NAMALWA (cell line): ENCODE results near the gene HDGFL3.

Source experiments
- DNase-seq: peaks from one replicate; pipeline ENCODE4 v3.0.0-alpha.2; 2015; ENCODE audit warnings: low spot score

HDGFL3 gene

DNA sequence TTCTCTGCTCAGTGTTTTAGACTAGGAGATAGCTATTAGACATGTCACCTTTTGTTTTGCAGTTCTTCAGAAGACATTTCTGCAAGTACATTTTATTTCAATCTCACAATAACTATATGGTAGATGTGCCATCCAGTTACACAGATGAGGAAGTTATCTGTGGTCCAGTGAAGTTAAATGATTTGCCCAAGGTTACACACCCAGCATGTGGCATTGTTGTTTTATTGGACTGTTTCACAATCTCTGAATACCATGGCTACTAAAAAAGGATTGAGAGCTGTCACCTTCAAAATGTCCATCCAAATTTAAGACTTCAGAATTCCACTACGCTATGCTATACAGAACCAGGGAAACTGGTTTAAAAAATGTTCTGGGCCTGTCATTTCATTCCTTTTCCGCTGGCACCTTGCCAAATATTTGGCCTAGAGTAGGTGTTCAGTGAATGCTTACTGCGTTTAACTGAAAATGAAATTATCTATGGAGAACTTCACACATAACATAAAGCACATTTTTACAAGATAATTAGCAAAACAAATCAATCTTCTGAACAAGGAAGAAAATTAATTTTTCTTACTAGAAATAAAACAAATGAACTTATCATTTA, 80.0 kb downstream of the HDGFL3 start:
- DNase-seq, result no peak

DNA sequence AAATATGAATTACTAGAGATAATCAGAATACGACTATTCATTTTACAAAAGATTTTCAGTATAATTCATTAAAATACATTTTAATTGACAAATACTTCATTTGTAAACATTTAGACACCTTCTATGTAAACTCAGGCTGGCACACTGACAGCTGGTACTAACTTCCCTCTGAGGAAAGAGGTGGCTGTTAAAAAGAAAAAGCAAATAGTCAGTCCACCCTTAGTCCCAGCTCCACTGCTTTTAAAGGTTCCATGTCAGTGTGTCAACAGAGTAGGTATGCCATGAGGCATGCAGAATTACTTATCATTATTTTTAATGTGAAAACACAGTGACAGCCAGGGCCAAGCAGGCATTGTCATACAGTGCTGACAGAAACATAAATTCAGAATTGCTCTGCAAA, 84.1 kb downstream of the HDGFL3 start:
- DNase-seq, result no peak

DNA sequence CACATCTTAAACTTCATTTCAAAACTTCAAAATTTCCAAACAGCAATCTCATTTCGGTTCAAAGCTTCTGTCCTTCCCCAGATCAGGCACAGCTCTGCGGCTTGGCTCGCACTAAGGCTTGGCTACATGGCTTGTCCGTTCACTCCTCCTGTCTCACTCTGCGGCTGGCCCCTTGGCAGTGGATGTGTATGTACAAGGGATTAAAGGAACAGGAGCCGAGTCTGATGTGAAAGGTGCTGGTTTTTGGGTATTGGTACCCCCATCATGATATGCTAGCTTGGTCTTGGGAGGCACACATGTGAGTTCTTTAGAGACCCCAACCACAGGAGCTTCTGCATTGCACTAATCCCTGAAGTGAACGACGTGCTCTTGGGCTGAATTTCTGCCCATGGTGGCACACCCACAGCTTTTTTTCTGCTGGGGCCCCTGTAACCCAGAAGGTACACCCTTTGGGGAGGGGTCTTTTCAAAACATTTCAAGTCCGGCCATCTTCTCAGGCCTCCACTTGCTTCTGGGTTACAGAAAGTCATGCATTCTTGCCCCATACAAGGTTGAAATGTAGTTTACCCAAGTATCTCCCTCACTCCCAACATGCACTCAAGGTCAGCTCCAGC, 87.5 kb downstream of the HDGFL3 start:
- DNase-seq, result no peak

DNA sequence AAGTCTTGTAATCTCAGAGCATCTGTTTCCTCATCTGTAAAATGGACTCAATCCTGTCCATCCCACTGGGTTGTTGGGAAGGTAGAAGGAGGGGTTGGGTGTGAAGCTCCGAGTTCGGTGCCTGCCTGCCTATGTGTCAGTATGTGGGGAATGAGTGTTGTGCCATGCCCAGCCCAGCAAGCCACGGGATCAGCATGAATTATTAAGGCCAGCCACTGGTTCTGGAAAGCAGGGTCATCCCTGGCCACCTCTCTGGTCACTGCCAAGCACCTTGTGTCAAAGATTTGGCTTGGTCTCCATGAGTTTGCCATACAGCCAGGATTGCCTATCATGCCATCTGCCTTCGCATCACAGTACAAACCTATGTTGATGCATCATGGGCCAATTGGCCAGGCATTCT, 88.7 kb downstream of the HDGFL3 start:
- no peak for DNase-seq

GRCh38 chr15:83118291-83118827, 89.3 kb downstream of the HDGFL3 start:
- no peak for DNase-seq

DNA sequence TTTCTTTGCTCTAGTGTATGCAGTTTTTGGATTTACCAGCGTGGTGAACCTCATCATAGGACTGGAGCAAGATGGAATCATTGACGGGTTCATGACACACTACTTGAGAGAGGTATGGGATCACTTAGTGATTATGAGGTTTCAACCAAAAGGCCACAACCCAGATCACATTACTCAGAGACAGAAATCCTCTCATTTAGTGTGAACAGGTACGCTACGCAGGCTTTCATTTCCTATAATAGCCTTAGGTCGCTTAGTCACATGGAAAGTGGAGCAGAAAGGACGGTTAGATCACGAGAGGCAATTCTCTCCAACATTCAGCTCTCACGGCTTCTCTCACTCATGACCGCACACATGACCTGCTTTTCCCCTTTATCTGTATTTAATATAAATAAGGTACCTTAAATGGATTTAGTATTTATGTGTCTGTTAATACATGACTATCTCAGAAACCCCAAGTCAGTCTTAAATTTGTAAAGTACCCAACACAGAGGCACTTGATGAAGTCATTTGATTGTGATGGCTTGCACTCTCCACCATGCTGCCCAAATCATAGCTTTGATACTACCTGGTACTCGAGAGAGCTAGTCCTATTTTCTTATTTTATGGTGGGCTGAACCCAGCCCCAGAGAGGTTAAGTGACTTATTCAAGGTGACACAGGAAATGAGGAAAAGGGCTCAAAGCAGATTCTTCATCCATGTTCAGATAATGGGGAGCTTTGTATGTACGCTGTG, 91.6 kb downstream of the HDGFL3 start:
- no peak for DNase-seq

- no peak for DNase-seq
Measured at GRCh38 chr15:83115410-83115809, 92.2 kb downstream of the HDGFL3 start.

DNA sequence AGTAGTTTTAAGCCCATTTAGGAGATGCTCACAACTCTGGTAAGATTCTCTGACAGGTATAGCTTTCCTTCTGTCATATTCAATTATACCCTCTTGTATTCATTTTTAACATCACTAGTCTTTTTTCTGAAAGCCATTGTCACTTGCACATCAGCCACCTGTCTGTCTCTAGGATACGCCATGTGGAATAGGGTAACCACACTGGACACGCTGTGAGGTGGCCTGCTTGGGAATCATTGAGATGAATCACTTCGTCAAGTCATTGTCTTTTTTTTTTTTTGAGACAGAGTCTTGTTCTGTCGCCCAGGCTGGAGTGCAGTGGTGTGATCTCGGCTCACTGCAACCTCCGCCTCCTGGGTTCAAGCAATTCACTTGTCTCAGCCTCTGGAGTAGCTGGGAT, 92.8 kb downstream of the HDGFL3 start:
- DNase-seq, result no peak

DNA sequence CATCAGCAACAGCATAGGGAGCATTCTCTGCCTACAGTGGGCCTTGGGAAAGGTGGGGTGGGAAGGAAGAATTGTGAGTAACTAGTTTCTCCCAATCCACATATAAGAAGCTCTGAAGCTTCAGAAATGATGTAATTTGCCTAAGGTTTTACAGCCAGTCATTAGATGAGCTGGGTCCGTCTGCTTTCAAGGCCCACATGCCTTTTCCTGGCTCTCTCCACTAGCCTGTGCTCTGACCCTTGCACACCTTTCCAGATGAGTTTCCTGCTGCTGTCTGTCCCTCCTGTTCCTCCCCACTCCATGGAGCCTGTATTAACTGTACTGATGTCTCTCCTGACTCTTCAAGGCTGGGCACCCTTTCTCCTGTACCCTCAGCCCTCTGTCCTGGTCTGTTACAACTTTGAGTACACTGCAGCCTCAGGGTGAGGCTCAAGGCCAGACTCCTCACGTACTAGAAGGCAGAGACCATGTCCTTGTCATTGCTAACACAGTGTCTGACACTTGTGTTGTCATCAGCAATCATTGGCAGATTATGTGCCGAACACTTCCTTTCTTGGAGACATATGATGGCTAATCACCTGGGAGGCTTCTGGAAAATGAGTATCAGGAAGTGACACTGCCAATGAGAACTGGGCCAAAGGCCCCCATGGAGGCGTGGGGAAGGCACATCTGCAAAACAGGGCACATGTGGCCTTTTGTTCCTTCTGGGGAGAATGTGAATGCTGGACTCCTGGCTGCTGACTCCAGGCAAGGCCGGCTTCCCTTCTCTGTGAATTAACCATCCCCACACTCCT, 93.5 kb downstream of the HDGFL3 start:
- DNase-seq, result no peak

DNA sequence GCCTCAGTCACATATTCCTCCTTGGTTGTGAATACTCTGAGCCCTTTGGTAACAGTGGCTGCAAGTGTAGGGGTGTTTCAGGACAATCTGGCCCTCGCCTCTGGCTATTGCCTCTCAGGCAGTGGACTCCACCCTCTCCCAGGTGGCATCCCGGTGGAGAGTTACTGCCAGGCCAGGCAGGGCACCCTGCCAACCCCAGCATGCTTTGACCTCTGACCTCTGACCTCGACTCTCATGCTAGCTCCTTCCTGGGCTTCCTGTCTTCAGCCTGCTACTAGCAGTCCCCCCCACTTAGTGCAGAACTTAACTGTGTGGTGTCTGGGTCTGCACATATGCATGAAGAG, 94.7 kb downstream of the HDGFL3 start:
- DNase-seq, result no peak

- no peak for DNase-seq
Measured at GRCh38 chr15:83112233-83112955, 95.2 kb downstream of the HDGFL3 start.

DNA sequence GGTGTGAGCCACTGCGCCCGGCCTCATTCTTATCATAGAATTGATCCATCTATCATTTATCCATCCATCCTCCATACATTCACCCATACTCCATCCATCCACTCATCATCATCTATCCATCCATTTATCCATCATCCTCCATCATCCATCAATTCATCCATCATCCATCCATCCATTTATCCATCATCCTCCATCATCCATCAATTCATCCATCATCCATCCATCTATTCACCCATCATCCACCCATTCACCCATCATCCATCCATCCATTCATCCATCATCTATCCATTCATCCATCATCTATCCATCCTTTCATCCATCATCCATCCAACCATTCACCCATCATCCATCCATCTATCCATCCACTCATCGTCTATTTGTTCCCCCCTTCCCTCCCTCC, 96.5 kb downstream of the HDGFL3 start:
- no peak for DNase-seq

DNA sequence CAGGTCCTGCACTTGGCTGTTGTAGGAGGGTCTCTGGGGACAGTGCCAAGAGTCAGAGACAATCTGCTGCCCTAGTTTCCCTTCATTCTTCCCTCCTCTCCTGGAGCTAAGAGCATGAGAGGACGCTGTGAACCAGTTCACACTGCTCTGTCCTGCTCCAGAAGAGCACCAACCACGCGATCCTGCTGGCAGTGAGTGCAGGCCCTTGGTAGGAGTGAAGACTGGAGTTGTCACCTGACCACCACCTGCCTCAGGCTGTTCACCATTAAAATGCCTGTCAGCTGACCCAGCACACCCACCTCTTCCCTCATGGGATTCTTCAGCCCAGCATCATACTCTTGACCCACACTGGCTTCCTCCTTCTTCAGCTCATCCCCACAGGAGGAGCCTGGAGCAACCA, 97.2 kb downstream of the HDGFL3 start:
- no peak for DNase-seq

DNA sequence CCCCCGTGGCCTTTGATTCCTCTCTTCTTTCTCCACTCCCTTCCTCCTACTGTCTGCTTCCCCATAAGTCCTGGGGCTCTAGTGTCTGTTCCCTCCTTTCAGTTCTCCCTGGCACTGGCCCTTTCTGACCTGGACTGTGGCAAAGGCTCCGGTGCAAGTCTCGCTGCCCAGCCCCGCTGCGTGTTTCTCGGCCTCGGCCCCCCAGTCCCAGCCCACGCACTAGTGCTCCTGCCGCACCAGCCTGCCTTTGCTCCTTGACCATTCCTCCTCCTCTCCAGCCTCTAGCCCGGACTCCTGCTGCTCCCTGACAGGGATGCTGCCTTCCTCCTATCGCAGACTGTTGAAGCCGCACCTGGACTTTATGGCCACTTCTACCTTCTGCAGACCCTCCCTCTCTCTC, 98.1 kb downstream of the HDGFL3 start:
- no peak for DNase-seq

DNA sequence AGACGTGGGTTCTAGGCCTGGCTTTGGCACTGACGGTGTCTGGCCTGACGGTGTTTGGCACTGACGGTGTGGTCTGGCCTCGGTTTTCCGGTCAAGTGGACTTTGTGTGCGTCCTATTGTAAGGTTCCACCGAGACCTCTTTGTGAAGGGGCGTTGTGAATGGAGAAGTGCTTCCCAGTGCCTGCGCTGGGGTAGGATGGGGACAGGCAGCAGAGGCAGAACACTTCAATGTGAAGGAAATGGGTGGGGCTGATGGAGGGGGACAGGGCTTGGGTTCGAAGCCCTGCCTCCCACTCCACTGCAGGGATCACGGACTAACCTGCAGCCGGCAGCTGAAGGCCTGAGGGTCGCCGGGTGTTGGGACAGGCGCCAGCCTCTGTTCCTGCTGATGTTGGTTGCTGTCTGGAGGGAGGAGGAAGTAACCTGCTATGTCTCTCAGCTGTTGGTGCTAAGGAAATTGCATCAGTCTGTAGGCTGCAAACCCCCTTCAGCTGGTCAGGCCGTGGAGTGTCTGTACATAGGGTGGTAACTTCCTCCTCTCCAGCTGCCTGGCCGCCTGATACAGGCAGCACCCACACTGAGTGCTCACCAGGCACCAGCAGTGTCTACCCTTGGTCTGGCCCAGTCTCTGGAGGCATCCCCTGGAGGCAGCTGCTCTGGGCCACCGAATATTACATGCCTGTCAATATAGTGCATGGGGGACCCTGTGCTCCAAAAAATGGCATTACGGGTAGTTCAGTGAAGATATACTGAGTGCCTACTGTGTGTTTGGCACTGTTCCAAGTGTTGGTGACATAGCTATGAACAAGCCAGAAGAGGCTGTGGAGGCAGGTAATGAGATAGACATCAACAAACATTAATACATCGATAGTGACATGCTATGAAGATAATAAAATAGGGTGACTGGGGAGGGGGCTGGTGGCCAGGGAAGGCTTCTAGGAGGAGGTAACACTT, 99.1 kb downstream of the HDGFL3 start:
- DNase-seq, result peak; percentile 88

DNA sequence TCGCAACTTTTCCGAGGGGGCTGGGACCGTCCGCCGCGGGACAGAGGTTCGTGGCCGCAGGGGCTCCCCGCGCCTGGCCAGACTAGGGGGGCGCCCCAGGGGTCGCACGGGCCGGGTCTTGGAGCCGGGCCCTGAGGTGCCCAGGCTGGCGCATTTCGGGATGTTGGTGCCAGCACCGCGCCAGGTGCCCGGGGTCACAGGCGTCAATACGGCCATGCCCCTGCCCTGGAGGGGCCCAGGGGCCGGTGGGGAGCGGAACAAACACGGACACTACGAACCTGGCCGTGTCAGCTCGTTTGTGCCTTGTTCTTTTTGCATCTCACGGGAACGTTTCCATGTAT, 99.8 kb downstream of the HDGFL3 start:
- DNase-seq, result no peak

- no peak for DNase-seq
Measured at GRCh38 chr15:83106994-83107840, 100.4 kb downstream of the HDGFL3 start, which contains the start of gene TM6SF1. TM6SF1 (plus strand) TSS chr15:83107645; CDS start chr15:83107681, 36 bp downstream.

- no peak for DNase-seq
Measured at GRCh38 chr15:83105440-83105839, 102.2 kb downstream of the HDGFL3 start.

GRCh38 chr15:83104141-83104540, 103.5 kb downstream of the HDGFL3 start:
- DNase-seq, result no peak

GRCh38 chr15:83102346-83102745, 105.3 kb downstream of the HDGFL3 start:
- no peak for DNase-seq
